OCI-LY7 (cell line): ENCODE results near the gene HUNK. TPM values are rescaled to one million over a fixed set of nuclear protein-coding genes. Genes with fewer than 3 reads are reported as not detected.

Experiments
- BruUV-seq: library from RNA; stranded (reverse); fragments of 400-500 nt; replicated peaks from 2 replicates; lab custom pipeline; 2021; lab: Mats Ljungman, UMichigan
- CTCF ChIA-PET: fragments of 300-600 bp; sonication (Branson Sonifier 250); formaldehyde crosslinking; loops from one replicate; lab custom pipeline; 2022; ENCODE audit warnings: antibody characterized with exemption; ENCODE audit not compliant: unreplicated experiment; lab: Charles Lee
- POLR2A ChIA-PET: fragments of 300-600 bp; sonication (Branson Sonifier 250); formaldehyde crosslinking; loops from one replicate; lab custom pipeline; 2022; ENCODE audit warnings: antibody characterized with exemption; lab: Charles Lee
- DNase-seq: peaks from one replicate; pipeline ENCODE4 v3.0.0-alpha.2; 2015; ENCODE audit warnings: low spot score
- H2AFZ ChIP-seq: fragments of 200-600 bp; sonication (generic), shearing (Covaris generic); 2 replicates; pipeline ENCODE4 v1.6.1; 2014; ENCODE audit warnings: mild to moderate bottlenecking, antibody characterized with exemption, low read length, moderate library complexity
- H3K27ac ChIP-seq: fragments of 200-600 bp; sonication (generic); 2 replicates; pipeline ENCODE4 v1.5.1; 2014; ENCODE audit warnings: mixed run types, low read depth, mild to moderate bottlenecking, moderate library complexity, low read length, inconsistent platforms; ENCODE audit not compliant: poor library complexity, severe bottlenecking
- H3K36me3 ChIP-seq: fragments of 200-600 bp; sonication (generic); 2 replicates; pipeline ENCODE4 v1.6.1; 2014; ENCODE audit warnings: mild to moderate bottlenecking, antibody characterized with exemption, low read length, moderate library complexity, mixed read lengths; ENCODE audit not compliant: insufficient read depth
- H3K4me1 ChIP-seq: fragments of 200-600 bp; sonication (generic); 2 replicates; pipeline ENCODE4 v1.5.1; 2014; ENCODE audit warnings: mild to moderate bottlenecking, low read length; ENCODE audit not compliant: insufficient read depth, poor library complexity, severe bottlenecking
- H3K4me2 ChIP-seq: fragments of 200-600 bp; sonication (generic); 2 replicates; pipeline ENCODE4 v1.6.1; 2014; ENCODE audit warnings: mild to moderate bottlenecking, low read length
- H3K4me3 ChIP-seq: fragments of 200-600 bp; sonication (generic); 2 replicates; pipeline ENCODE4 v1.5.1; 2014; ENCODE audit warnings: mild to moderate bottlenecking, low read depth, low read length; ENCODE audit not compliant: poor library complexity, severe bottlenecking
- H3K79me2 ChIP-seq: fragments of 200-600 bp; sonication (generic); 2 replicates; pipeline ENCODE4 v1.6.1; 2016; ENCODE audit warnings: low read depth, mild to moderate bottlenecking, low read length, moderate library complexity, mixed read lengths; ENCODE audit not compliant: insufficient read depth
- H3K9me2 ChIP-seq: fragments of 200-600 bp; sonication (generic); 2 replicates; pipeline ENCODE4 v1.6.1; 2016; ENCODE audit warnings: mild to moderate bottlenecking, low read length, mixed read lengths; ENCODE audit not compliant: insufficient read depth
- H3K9me3 ChIP-seq: fragments of 200-600 bp; sonication (generic); 2 replicates; pipeline ENCODE4 v1.6.1; 2014; ENCODE audit warnings: mild to moderate bottlenecking, mixed run types, low read length, mixed read lengths
- H4K20me1 ChIP-seq: fragments of 200-600 bp; sonication (generic); 2 replicates; pipeline ENCODE4 v1.6.1; 2014; ENCODE audit warnings: mild to moderate bottlenecking, antibody characterized with exemption, low read length, moderate library complexity, mixed read lengths; ENCODE audit not compliant: insufficient read depth
- CTCF ChIP-seq: fragments of 200-600 bp; sonication (generic); conservative IDR thresholded peaks from 2 replicates; pipeline ENCODE4 v1.5.1; 2014; ENCODE audit warnings: mild to moderate bottlenecking, antibody characterized with exemption, low read length, moderate library complexity, mixed read lengths
- EZH2phosphoT487 ChIP-seq: fragments of 200-600 bp; sonication (generic); IDR thresholded peaks from 2 replicates; pipeline ENCODE4 v1.6.1; 2018; ENCODE audit warnings: low read depth, borderline replicate concordance, mild to moderate bottlenecking, mixed run types, antibody characterized with exemption, low read length, moderate library complexity, mixed read lengths
- intact Hi-C: fragments of 100-400 bp; cut with micrococcal nuclease; formaldehyde crosslinking; loops from one replicate; pipeline ENCODE4 v1.10.0; 2022; ENCODE audit not compliant: unreplicated experiment
- total RNA-seq, 2 experiments: library from RNA; depleted of rRNA in 1 of 2; stranded (reverse); fragments of >200 nt in 1 of 2; shearing (Covaris generic) in 1 of 2; gene quantifications; 2 replicates each; pipeline ENCODE4 v1.2.3, GENCODE V29; 2014 to 2022

The HUNK gene
- total RNA-seq, 2 experiments from 2014 or later = 0.35 to 5.5 TPM

DNA sequence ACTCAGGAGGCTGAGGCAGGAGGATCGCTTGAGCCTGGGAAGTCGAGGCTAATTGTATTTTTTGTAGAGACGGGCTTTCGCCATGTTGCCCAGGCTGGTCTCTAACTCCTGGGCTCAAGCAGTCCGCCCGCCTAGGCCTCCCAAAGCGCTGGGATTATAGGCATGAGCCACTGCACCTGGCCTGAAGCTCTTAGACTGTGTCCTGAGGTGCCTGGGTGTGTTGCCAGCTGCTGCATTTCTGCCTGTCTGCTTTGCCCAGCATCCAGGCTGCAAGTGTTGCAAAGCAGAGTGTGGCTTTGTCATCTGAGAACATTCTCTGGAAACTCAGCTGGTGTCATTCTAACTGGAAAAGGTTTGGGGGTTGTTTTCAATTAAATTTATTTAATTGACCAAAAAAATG lies 105.0 kb downstream of the HUNK start:
- TF ChIP-seq CTCF (no peak), EZH2phosphoT487 (no peak)
- Histone ChIP-seq H4K20me1 (no peaks in the 10 kb centered on the region), H2AFZ (no peak overlapping the region), H3K9me3 (no peaks in the 10 kb centered on the region), H3K27ac (no peak overlapping the region), H3K9me2 (no peaks in the 10 kb centered on the region), H3K4me1 (no peaks in the 10 kb centered on the region), H3K36me3 (no peaks in the 10 kb centered on the region), H3K4me3 (no peak overlapping the region), H3K4me2 (no peak overlapping the region), H3K79me2 (no peaks in the 10 kb centered on the region)
- BruUV-seq = no TSS peak
- intact Hi-C loops = no loop called here
- ChIA-PET POLR2A (interaction anchor here (0.6 kb wide), 1 partner anchor 986 kb away, joined by 5 read pairs; no protein-coding TSS in a partner anchor), CTCF (no interaction called here)
- DNase-seq = no peak

DNA sequence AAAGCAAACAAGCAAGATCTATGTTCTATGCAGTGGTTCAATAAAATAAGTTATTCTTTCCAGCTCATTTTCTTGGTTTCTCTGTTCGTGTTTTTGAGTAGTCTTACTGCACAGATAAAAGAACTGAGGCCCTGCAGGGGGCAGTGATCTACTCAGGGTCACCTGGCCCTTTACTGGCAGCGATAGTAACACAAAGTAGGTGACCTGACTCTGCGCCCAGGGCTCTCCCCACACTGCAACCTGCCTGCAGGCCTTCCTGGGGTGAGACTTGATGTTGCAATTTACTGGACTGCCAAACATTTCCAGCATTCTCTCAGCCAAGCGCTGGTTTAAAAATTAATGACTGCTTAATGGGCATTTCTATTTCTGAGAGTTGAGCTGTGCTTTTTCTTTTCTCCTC lies 110.3 kb downstream of the HUNK start:
- Histone ChIP-seq H3K36me3 (no peaks in the 10 kb centered on the region), H3K4me2 (no peak overlapping the region), H4K20me1 (no peaks in the 10 kb centered on the region), H2AFZ (no peak overlapping the region), H3K27ac (no peak overlapping the region), H3K9me2 (no peaks in the 10 kb centered on the region), H3K4me1 (no peaks in the 10 kb centered on the region), H3K4me3 (no peak overlapping the region), H3K9me3 (no peaks in the 10 kb centered on the region), H3K79me2 (no peaks in the 10 kb centered on the region)
- intact Hi-C loops = no loop called here
- TF ChIP-seq CTCF (no peak), EZH2phosphoT487 (no peak)
- BruUV-seq = no TSS peak
- ChIA-PET CTCF (no interaction called here), POLR2A (no interaction called here)
- DNase-seq = no peak

DNA sequence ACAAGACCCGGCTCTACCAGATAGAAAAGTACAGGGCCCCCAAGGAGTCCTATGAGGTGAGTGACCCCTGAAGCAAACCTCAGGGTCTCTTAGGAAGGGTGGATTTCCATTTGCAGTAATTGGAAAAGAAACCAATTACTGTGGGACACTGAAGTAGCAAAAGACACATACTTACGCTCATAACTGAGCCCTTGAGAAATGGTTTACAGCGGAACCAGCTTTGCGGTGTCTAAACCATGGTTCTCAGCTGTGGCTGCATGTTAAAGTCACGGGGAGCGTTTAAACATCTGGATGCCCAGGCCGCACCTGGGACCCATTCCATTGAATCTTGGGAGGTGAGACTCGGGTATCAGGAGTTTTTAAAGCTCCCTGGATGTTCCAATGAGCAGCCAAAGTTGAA lies 110.7 kb downstream of the HUNK start:
- CTCF ChIA-PET = no interaction called here
- POLR2A ChIA-PET = no interaction called here
- Histone ChIP-seq H2AFZ (no peak overlapping the region), H3K27ac (no peak overlapping the region), H3K36me3 (no peaks in the 10 kb centered on the region), H4K20me1 (no peaks in the 10 kb centered on the region), H3K4me2 (no peak overlapping the region), H3K4me3 (no peak overlapping the region), H3K9me3 (no peaks in the 10 kb centered on the region), H3K9me2 (no peaks in the 10 kb centered on the region), H3K79me2 (no peaks in the 10 kb centered on the region), H3K4me1 (no peaks in the 10 kb centered on the region)
- no TSS peak for BruUV-seq
- DNase-seq = no peak
- intact Hi-C loops = no loop called here
- TF ChIP-seq CTCF = no peak
- TF ChIP-seq EZH2phosphoT487 = no peak
